ENCODE measurements around the gene PNKD. TPM values are rescaled to one million over a fixed set of nuclear protein-coding genes. Genes with fewer than 3 reads are reported as not detected.

The PNKD gene
- total RNA-seq, 1 experiment from 2014 or later = 58.1 TPM

DNA sequence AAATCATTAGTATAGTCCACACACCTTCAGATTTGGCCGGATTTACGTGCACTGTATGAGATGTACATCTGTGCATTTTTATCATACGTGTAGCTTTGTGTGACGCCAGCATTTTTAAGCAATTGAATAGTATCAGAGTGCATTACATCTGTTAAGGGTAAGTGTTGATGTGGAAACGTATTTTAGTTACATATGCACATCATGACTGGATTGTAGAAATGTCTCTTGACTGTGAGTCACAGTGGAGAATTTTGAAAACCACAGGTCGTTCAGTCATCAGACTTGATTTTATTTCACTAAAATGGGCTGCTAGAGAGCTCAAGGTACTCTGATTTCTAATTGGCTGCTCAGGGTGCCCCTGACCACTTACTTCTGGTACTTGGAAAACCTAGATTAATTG is 14.9 kb upstream of the PNKD start:
- no peaks in the 10 kb centered on the region; a peak in 1 of 4 replicates for H3K4me1 ChIP-seq (ENCODE audit: control insufficient read depth in 1 of 2, insufficient read depth in 2 of 2, low read length in 2 of 2)
- no peak for DNase-seq (ENCODE audit: low read depth, low spot score)
- RAD21 ChIA-PET (ENCODE audit: low non-redundant PET in 1 of 2, low total read pairs in 2 of 2, uncharacterized antibody in 2 of 2, unreplicated experiment in 2 of 2) = no interaction called here
- CTCF ChIA-PET = interaction anchor here (2.2 kb wide), 1 partner anchor 18 kb away, joined by 5 read pairs; no protein-coding TSS in a partner anchor
- TF ChIP-seq YY1 (IDR thresholded peaks at IDR 0.05; ENCODE audit: extremely low read depth, insufficient replicate concordance, low read depth, low read length) = no peak
- TF ChIP-seq, protein P1, sequence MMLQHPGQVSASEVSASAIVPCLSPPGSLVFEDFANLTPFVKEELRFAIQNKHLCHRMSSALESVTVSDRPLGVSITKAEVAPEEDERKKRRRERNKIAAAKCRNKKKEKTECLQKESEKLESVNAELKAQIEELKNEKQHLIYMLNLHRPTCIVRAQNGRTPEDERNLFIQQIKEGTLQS (IDR thresholded peaks at IDR 0.05) = no peak
- TF ChIP-seq, protein P2, sequence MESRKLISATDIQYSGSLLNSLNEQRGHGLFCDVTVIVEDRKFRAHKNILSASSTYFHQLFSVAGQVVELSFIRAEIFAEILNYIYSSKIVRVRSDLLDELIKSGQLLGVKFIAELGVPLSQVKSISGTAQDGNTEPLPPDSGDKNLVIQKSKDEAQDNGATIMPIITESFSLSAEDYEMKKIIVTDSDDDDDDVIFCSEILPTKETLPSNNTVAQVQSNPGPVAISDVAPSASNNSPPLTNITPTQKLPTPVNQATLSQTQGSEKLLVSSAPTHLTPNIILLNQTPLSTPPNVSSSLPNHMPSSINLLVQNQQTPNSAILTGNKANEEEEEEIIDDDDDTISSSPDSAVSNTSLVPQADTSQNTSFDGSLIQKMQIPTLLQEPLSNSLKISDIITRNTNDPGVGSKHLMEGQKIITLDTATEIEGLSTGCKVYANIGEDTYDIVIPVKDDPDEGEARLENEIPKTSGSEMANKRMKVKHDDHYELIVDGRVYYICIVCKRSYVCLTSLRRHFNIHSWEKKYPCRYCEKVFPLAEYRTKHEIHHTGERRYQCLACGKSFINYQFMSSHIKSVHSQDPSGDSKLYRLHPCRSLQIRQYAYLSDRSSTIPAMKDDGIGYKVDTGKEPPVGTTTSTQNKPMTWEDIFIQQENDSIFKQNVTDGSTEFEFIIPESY (IDR thresholded peaks at IDR 0.05; ENCODE audit: extremely low read depth, insufficient replicate concordance, low read length) = no peak
- TF ChIP-seq, protein P3, sequence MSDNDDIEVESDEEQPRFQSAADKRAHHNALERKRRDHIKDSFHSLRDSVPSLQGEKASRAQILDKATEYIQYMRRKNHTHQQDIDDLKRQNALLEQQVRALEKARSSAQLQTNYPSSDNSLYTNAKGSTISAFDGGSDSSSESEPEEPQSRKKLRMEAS (IDR thresholded peaks at IDR 0.05) = no peak
- no peak for TF ChIP-seq SRF (IDR thresholded peaks at IDR 0.05; ENCODE audit: low read depth)
- TF ChIP-seq ZNF274 (IDR thresholded peaks at IDR 0.05; ENCODE audit: low read depth, low read length) = no peak
- no peak for TF ChIP-seq POLR2A (IDR thresholded peaks at IDR 0.05; ENCODE audit: borderline replicate concordance, extremely low read depth, insufficient read depth, insufficient read length)
- TF ChIP-seq FOSL1 (IDR thresholded peaks at IDR 0.05; ENCODE audit: low read depth) = no peak
- no peak for TF ChIP-seq POLR2AphosphoS5 (IDR thresholded peaks at IDR 0.05; ENCODE audit: low read depth, low read length)
- no peaks in the 10 kb centered on the region for H4K20me1 ChIP-seq (ENCODE audit: insufficient read depth)
- H3K27me3 ChIP-seq (ENCODE audit: insufficient read depth, low read length) = no peaks in the 10 kb centered on the region
- intact Hi-C loops (cut with micrococcal nuclease) = loop anchor here (5.0 kb wide), 1 partner anchor 68 kb away; no protein-coding TSS in a partner anchor
- POLR2A ChIA-PET = no interaction called here
- no peak overlapping the region for H3K4me2 ChIP-seq (ENCODE audit: low read length)
- H3K9ac ChIP-seq (ENCODE audit: low read length) = no peak overlapping the region
- no peak overlapping the region for H3K4me3 ChIP-seq (replicated peaks in 1 of 2; ENCODE audit: low read depth in 1 of 2, low read length in 2 of 2)
- no peaks in the 10 kb centered on the region for H3K9me2 ChIP-seq (ENCODE audit: insufficient read depth)
- no peak overlapping the region for H3K27ac ChIP-seq (ENCODE audit: low read depth, low read length)
- peaks cover 31 to 40% of the 10 kb centered on the region in 2 experiments; a peak in 3 of 4 replicates for H3K36me3 ChIP-seq (ENCODE audit: control insufficient read depth in 1 of 2, insufficient read depth in 2 of 2, low read length in 2 of 2)
- BruUV-seq (replicated peaks) = no TSS peak
- H3K79me2 ChIP-seq (ENCODE audit: insufficient read depth, low read length) = no peaks in the 10 kb centered on the region
- H2AFZ ChIP-seq (ENCODE audit: low read depth, low read length, poor library complexity, severe bottlenecking) = no peak overlapping the region
- no peaks in the 10 kb centered on the region for H3K9me3 ChIP-seq (ENCODE audit: control insufficient read depth in 1 of 2, insufficient read depth in 1 of 2, low read depth in 1 of 2, low read length in 2 of 2)
- ATAC-seq = no peak
